Stimulated activated CD4-positive, alpha-beta T cell treated with anti-CD3 and anti-CD28 coated beads, Interleukin-12 subunit alpha, Interleukin-12 subunit beta, amount 100 ng/mL, for 4 hours (primary cell): ENCODE measurements around the gene C14orf119.

Experiments used
- DNase-seq: peaks from one replicate; pipeline ENCODE4 v3.0.0-alpha.2; 2020

C14orf119 gene

GRCh38 chr14:23095196-23096108 lies at the start of gene C14orf119:
C14orf119 (plus strand) TSS chr14:23095505; CDS start chr14:23097659, 2,154 bp downstream.
- DNase-seq: no peak

- DNase-seq: no peak
Measured at GRCh38 chr14:23047034-23047634, 48.2 kb upstream of the C14orf119 start.

- no peak for DNase-seq
Measured at GRCh38 chr14:23047751-23048693, 47.3 kb upstream of the C14orf119 start.

GRCh38 chr14:23049011-23049410 lies 46.3 kb upstream of the C14orf119 start:
- DNase-seq: no peak

- no peak for DNase-seq
Measured at GRCh38 chr14:23051141-23052057, 43.9 kb upstream of the C14orf119 start.

GRCh38 chr14:23052182-23052623 lies 43.1 kb upstream of the C14orf119 start:
- DNase-seq: no peak

- no peak for DNase-seq
Measured at GRCh38 chr14:23052671-23053070, 42.6 kb upstream of the C14orf119 start.

- no peak for DNase-seq
Measured at GRCh38 chr14:23053426-23053825, 41.9 kb upstream of the C14orf119 start.

- DNase-seq: peak; percentile 21
Measured at GRCh38 chr14:23054000-23054811, 41.1 kb upstream of the C14orf119 start.

GRCh38 chr14:23055147-23055550 lies 40.2 kb upstream of the C14orf119 start:
- DNase-seq: no peak

GRCh38 chr14:23055621-23056144 lies 39.6 kb upstream of the C14orf119 start:
- DNase-seq: no peak

- peak; percentile 63 for DNase-seq
Measured at GRCh38 chr14:23056145-23056955, 39.0 kb upstream of the C14orf119 start.

- DNase-seq: peak; percentile 64
Measured at GRCh38 chr14:23056956-23057756, 38.1 kb upstream of the C14orf119 start, which contains the start of gene CDH24. CDH24 (minus strand) TSS chr14:23057520; CDS start chr14:23055733, 1,787 bp downstream.

- DNase-seq: peak; percentile 87
Measured at GRCh38 chr14:23057757-23058653, 37.3 kb upstream of the C14orf119 start.

GRCh38 chr14:23058654-23059504 lies 36.4 kb upstream of the C14orf119 start:
- DNase-seq: no peak

GRCh38 chr14:23060536-23061260 lies 34.6 kb upstream of the C14orf119 start:
- no peak for DNase-seq
